Measurements from ENCODE around the gene EZH2.

The EZH2 gene

GRCh38 chr7:148856891-148857290 is 27.2 kb downstream of the EZH2 start:
- no peak for DNase-seq (ENCODE audit: low read depth, low spot score)

- no peak for DNase-seq (ENCODE audit: low read depth, low spot score)
Measured at GRCh38 chr7:148856578-148856881, 27.6 kb downstream of the EZH2 start.

- DNase-seq (ENCODE audit: low read depth, low spot score): no peak
Measured at GRCh38 chr7:148854983-148855382, 29.1 kb downstream of the EZH2 start.

- no peak for DNase-seq (ENCODE audit: low read depth, low spot score)
Measured at GRCh38 chr7:148852272-148852671, 31.8 kb downstream of the EZH2 start.

- no peak for DNase-seq (ENCODE audit: low read depth, low spot score)
Measured at GRCh38 chr7:148850564-148850963, 33.5 kb downstream of the EZH2 start.

- DNase-seq (ENCODE audit: low read depth, low spot score): no peak
Measured at GRCh38 chr7:148849393-148850098, 34.5 kb downstream of the EZH2 start.

- no peak for DNase-seq (ENCODE audit: low read depth, low spot score)
Measured at GRCh38 chr7:148847815-148848734, 36.0 kb downstream of the EZH2 start.

- no peak for DNase-seq (ENCODE audit: low read depth, low spot score)
Measured at GRCh38 chr7:148838905-148839304, 45.2 kb downstream of the EZH2 start.

GRCh38 chr7:148835854-148836253 is 48.2 kb downstream of the EZH2 start:
- no peak for DNase-seq (ENCODE audit: low read depth, low spot score)

GRCh38 chr7:148834605-148835004 is 49.5 kb downstream of the EZH2 start:
- DNase-seq (ENCODE audit: low read depth, low spot score): no peak

GRCh38 chr7:148831782-148832181 is 52.3 kb downstream of the EZH2 start:
- no peak for DNase-seq (ENCODE audit: low read depth, low spot score)

- no peak for DNase-seq (ENCODE audit: low read depth, low spot score)
Measured at GRCh38 chr7:148830897-148831692, 53.0 kb downstream of the EZH2 start.

GRCh38 chr7:148828965-148829364 is 55.1 kb downstream of the EZH2 start:
- DNase-seq (ENCODE audit: low read depth, low spot score): no peak

- DNase-seq (ENCODE audit: low read depth, low spot score): no peak
Measured at GRCh38 chr7:148825338-148825737, 58.8 kb downstream of the EZH2 start.

- no peak for DNase-seq (ENCODE audit: low read depth, low spot score)
Measured at GRCh38 chr7:148824864-148825263, 59.2 kb downstream of the EZH2 start.

- DNase-seq (ENCODE audit: low read depth, low spot score): no peak
Measured at GRCh38 chr7:148821422-148821821, 62.7 kb downstream of the EZH2 start.

GRCh38 chr7:148819697-148820360 is 64.3 kb downstream of the EZH2 start:
- no peak for DNase-seq (ENCODE audit: low read depth, low spot score)

- no peak for DNase-seq (ENCODE audit: low read depth, low spot score)
Measured at GRCh38 chr7:148815612-148816011, 68.5 kb downstream of the EZH2 start.

GRCh38 chr7:148814922-148815559 is 69.0 kb downstream of the EZH2 start:
- no peak for DNase-seq (ENCODE audit: low read depth, low spot score)

- DNase-seq (ENCODE audit: low read depth, low spot score): no peak
Measured at GRCh38 chr7:148813890-148814289, 70.2 kb downstream of the EZH2 start.

GRCh38 chr7:148811892-148812291 is 72.2 kb downstream of the EZH2 start:
- DNase-seq (ENCODE audit: low read depth, low spot score): no peak
